ENCODE data around the gene PGF.
"Not testable (repeated sequence)": the region's sequence is repeated elsewhere in the genome, so short reads cannot be mapped to it uniquely, and the experiment has no call there.

PGF gene

DNA sequence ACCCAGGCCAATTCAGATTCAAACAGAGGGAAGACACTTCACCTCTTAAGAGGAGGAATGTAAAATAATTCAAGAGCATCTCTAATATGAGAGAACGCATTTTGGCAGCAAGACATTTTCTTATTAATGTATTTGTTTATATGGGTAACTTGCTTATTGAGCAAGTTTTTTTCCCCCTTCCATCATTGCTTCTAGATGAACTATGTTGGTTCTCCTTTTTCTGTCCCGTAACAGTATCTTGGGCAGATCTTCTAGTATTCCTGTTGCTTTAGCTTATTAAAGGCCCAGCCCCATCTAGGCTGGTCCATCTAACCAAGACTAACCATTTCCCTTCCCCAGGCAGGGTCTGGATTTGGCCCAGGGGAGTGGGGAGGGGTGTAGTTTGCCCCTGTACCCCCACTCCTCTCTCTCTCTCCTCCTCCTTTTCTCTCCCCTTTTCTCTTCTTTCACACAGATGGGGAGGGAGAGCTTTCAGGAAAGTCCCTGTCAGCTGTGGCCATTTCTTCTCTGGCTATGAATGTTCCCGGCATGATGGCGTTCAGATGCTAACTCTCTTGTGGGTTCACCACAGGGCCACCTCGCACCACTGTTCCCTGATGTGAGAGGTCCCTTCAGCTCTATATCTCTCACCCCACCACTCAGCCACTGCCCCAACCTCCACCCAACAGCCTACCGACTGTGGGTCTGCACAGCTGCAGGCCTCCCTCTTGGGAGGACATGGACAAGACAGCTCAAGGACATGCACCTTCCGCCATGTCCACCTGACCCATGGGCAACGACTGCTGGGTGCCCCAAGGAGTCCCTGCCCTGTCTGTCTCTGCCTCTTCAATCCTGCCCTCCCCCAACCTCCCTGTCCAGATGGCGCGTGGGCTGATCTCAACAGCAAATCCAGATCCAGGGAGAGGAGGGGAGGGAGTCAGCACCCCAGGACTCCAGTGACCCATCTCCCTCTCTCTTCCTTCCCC, 16.6 kb downstream of the PGF start:
- peak; percentile 41 for DNase-seq

DNA sequence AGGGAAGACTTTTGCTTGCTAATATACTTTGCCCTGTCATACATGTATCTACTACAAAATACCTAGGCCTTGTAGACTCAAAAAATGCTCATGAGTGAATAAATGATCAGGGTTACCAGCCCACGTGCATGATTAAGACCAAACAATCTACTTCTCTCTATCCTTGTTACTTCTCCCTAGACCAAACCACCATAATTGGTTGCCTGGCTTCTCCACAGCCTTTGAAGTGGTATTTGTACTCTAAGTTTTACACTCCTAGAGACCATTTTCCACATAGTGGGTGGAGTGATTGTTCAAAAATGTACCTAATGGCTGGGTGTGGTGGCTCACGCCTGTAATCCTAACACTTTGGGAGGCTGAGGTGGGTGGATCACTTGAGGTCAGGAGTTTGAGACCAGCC, 18.2 kb downstream of the PGF start:
- no peak for DNase-seq

DNA sequence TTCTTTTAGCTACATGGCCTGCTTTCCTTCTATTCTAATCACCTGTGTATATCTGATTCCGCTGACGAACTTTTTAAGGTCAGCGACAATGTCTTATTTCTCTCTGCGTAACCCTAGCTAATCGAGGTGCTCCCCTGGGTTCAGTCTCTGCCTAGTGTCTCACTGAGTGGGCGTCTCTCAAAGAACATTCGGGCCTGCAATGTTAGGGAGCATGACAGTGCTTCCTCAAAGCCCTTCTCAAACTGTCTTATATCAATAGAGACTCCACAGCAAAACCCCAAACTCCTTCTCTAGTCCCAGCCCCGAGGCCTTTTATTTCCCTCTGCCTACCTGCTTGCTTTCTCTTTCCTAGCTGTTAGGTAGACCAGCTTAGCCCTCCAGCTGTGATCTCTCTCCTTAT, 18.7 kb downstream of the PGF start:
- no peak for DNase-seq

DNA sequence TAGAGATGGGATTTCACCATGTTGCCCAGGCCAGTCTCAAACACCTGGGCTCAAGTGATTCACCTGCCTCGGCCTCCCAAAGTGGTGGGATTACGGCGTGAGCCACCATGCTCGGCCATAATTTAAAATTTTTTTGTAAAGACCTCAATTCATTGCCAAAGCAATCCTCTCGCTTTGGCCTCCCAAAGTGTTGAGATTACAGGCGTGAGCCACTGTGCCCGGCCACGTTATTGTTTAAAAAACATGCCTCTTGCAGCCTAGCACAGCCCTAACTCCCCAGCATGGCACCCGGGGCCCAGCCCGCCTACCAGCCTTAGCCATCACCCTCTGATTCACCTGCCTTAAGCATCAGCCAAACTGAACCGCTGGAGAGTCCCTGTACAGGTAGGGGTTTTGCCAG, 19.2 kb downstream of the PGF start:
- DNase-seq = no peak

DNA sequence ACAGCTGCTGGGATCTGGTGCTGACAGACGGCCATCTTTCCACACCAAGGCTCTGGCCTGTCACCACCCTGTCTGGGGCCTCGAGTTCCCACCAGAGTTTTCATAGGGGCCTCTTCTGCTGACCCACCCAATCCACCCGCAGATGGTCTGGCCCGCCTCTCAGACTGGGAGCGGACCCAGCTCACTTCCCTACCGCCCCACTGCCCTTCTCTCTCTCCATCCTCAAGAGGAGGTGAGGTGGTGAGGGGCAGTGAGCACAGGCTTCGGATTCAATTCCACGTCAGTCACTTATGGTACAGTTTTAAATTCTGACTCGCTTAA, 20.1 kb downstream of the PGF start:
- DNase-seq = no peak

DNA sequence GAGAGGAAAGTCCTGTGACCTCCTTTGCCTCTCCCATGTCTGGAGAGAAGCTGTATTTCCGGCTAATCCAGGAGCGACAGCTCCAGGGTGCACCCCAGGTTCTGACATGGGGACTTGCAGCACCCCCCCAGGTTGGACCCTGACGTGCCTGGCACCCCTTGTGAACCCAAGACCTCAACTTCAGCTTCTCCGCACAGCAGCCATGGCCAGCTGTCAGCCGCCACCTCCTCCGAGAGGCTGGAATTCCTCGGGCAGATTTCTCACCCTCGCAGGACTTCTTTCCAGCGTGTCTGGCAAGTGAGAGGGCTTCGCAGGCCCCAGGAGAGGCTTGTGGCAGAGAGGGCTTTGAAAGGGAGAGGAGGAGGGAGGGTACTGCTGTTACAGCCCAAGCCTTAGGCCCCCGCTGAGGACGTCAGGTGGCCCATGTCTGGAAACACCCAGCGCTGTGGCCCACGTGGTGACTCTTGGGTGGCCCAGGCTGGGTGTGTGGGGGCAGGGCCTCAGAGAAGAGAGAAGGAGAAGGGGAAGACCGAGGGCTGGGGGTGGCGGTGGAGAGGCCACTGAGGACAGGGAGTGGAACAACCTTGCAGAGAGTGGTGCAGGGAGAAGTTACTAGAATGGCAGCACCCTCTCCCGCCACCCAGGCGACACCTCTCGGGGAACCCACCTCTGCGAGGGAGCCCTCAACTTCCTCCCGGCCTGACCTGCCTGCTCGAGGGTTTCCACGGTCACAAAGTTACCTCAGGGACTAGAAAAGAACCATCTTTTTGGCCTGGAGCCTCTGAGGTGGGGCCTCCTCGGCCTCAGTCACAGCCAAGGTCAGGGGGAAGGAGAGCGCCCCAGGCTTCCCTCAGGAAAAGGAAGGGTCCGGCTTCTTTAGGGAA, 20.7 kb downstream of the PGF start:
- DNase-seq = peak; percentile 23

DNA sequence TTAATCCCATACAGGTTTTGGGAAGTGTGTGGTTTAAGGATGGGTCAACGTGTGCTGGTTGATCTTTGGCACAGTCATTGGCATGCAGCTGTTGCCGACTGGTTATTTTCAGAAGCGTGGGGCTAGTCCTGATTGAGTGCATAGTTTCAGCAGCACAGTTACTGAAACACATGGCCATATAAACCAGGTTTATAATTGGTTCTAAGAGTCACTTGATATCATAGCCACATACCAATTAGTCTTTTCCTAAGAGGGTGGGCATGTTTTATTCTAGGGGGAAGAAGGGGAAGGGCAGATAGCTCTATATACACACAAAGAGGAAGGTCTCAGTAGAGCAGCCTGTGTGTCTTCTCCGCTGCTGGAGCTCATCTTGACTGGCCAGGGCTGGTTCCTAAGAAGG, 21.4 kb downstream of the PGF start:
- peak; percentile 46 for DNase-seq

DNA sequence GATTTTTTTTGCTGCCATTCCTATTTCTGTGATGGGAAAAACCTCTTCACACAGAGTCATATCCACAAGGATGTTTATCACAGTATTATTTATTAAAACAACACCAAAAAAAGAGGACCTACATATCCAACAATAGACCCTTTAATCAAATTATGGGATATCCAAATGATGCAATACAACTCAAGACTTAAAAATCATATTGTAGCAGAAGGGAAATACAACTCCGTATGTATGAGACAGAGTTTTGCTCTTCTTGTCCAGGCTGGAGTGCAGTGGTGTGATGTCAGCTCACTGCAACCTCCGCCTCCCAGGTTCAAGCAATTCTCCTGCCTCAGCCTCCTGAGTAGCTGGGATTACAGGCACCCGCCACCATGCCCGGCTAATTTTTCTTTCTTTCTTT, 22.5 kb downstream of the PGF start:
- not testable (repeated sequence) for DNase-seq

DNA sequence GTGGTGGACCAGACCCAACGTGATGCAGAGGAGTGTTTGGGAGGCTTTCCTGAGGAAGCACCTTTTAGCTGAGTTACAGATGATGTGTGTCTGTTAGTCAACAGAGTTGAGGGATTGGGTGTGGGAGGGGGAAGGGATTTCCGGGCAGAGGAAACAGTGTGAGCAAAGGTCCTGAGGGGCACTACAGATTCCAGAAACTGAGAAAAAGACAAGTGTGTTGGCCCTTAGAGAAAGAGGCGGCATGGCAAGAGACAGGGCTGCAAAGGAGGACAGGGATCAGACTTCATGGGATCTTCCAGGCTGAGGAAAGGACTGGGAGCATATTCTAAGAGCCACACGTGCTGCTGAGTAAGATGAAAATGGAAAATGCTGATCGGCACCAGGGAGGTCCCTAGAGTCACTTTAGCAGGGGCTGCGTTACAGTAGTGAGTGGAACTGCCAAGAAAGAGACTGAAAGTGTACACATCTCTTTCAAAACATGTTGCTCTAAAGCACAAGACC, 22.9 kb downstream of the PGF start:
- peak; percentile 42 for DNase-seq

DNA sequence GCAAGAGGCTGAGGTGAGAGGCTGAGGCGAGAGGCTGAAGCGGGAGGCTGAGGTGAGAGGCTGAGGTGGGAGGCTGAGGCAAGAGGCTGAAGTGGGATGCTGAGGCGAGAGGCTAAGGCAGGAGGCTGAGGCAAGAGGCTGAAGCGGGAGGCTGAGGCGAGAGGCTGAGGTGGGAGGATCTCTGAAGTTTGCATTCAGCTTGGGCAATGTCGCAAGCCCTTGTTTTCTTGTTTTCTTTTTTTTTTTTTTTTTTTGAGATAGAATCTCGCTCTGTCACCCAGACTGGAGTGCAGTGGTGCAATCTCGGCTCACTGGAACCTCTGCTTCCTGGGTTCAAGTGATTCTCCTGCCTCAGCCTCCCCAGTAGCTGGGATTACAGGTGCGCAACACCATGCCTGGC, 23.7 kb downstream of the PGF start:
- DNase-seq = not testable (repeated sequence)

DNA sequence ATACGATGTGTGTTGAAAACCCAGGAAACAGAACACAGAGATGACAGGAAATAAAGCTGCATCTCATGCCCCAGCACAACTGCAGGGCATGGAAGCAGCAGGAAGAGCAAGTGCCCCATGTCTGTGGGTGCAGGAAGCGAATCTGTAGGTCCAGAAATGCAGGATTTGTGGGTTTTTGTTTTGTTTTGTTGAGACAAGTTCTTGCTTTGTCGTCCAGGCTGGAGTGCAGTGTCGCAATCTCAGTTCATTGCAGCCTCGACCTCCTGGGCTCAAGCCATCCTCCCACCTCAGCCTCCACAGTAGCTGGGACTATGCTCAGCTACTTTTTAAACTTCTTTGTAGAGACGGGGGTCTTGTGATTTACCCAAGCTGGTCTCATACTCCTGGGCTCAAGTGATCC, 26.2 kb downstream of the PGF start:
- no peak for DNase-seq

DNA sequence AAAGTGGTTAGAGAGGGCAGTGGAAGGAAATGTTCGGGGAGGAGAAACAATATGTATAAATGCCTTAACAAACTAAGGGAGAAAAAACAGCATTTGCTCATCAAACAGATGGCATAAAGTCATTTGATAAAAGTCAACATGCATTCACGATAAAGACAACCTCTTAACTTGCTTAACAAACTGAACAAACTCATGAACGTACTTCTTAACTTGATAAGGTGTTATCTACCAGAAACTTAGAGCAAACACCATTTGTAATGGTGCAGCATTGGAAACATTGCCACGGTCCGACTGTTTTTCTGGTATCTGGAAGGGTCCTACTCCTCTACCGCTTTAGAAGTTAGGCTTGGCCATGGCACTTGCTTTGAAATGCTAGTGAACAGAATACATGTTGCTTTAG, 28.2 kb downstream of the PGF start:
- no peak for DNase-seq

DNA sequence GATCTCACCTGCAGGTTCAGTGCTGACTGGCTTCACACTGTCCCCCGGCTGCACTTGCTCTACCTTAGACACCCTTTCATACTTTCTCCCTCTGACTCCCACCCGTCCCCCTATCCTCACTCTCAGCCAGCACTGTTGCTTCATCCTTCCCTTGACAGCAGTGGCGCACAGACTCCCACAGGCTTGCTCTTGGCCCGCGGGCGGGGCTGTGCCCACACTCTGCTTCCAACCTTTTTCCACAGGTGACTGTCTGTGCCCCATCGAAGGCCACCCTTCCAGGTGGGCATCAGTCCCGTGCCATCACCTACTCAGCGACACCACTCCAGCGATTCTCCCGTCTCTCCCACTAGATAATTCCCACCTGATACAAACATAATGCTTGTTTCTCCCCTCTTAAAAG, 31.3 kb downstream of the PGF start:
- DNase-seq = no peak

DNA sequence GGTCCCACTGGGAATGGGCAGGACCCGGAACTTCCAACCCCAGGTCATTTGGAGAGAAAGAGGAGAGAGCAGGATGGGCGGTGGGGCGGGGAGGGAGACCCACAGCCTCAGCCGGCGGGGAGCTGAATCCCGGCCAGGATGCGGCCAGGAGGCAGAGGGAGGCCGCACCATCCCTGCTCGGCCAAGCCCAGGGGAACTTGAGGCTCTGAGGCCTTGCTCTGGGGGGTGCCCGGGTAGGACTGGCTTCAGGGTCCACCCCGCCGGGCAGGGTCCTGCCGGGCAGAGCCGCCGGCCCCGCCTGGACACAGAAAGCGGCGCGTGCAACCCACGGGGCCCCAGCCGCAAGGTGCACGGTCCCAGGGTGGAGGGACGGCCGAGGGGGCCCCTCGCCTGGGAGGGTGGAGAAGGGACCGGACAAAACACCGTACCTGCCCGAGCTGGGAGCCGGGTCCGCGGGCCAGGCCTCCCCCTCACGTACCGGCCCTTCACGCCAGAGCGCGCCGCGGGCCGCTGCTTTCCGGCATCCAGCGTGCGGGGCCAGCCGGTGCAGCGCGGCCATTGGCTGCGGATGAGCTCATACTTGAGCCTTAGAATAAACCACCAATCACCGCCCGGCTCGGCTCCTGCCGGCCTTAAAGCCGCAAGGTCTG, 32.5 kb downstream of the PGF start, which contains the start of gene RPS6KL1:
TSS of gene RPS6KL1 (minus strand) at position 509 of the 650 bp plus-strand sequence. CDS start 1,719 bp downstream, outside the sequence.
- DNase-seq = peak; percentile 94

DNA sequence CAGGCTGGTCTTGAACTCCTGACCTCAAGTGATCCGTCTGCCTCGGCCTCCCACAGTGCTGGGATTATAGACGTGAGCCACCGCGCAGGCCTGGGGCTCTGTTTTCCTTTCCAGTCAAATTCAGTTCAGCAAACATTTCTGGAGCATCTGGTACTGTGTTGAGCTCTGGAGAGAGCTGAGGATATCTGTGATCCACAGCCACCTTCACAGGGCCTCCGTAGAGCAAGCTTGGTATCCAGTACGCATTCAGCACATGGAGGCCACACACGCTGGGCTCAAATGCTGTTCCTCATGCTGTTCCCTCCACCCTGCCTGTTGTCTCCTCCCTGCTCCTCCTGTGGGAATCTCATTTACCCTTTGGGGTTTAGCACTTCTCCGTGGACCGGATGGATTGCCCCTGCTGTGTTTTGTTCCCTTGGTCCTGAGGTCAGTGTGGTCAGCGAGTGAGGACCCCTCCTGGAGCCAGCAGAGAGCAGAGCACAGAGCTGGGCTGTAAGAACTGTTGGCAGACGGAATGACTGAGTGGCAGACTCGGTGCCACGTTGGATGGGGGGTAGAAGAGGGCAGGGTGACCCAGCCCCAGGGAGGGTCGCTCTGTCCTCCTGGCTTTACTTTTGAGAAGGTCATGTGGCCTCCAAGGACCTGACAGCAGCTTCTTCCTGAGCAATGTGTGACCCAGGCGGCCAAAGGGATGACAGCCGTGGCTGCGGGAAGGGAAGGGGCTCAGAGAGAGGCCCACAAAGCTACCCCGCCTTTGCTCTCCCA, 33.2 kb downstream of the PGF start:
- no peak for DNase-seq

DNA sequence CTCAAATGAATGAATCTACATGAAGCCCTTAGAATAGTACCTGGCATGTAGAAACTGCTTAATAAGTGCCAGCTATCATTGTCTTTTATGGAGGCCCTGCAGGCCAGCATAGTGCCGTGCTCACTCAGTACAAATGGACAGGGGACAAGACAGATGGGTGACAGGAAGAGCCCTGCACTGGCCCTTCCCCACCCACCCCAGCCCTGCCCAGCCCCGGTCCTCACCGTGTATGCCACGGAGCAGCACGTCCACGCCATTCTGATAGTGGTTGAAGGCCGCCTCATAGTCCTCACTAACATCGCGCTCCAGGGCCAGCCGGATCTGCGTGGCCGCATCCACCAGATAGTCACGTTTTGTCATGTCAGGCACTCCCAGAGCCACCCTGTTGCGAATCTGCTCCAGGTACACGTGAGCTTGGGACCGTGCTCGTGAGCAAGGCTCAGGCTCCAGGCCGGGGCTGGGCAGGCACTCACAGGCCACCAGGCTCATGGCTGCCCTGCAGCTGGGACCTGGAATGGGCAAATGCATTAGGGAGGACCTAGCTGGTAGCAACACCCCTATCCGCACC, 34.3 kb downstream of the PGF start:
- no peak for DNase-seq

DNA sequence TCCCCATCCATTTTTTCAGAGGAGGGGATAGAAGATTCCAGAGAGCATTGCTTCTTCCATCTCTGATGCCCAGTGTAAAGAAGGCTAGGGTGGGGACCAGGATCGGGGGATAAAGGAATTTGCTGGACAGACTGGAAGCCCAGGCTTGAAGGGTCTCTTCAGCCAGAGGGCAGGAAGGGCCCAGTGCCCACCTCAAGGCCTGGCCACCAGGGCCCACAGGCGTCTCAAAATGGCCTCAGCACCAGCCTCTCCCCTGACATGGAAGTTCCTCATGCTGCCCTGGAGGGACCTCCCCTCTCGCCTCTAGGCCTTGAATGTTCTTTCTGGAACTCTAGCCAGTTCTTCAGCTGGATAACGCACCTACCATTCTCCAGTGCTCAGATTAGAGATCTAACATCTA, 35.1 kb downstream of the PGF start:
- no peak for DNase-seq

DNA sequence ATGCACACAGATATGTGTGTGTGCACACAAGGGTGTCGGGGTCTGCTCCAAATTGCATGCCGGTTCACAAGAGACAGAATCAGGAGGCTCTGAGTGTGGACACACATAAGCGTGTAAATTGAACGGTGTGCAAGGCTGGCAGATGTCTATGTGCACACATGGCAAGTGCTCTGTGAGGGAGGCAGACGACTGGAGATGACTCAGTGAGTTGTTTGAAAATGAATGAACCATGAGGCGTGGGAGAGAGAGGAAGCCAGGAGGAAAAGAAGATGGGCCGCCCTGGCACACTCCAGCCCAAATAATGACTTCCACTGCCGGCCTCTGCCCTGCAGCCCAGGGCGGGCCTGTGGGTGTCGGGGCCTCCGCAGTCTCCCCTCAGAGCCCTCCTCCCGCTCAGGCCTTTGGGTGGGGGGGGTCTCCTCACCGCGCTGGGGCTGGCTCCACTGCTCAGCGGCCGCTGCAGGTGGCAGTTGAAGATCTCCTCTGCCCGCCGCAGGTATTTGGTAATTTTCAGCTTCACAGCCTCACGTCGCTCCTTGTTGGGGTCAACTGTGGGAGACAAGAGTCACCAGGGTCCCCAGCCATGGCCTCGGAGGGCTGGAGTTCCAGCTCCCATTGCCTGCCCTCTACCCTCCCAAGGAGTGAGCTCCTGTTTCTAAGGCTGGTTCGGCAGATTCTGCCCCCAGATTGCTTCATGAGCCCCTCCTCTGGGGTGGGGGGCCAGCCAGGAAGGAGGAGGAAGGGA, 35.8 kb downstream of the PGF start:
- DNase-seq = no peak

DNA sequence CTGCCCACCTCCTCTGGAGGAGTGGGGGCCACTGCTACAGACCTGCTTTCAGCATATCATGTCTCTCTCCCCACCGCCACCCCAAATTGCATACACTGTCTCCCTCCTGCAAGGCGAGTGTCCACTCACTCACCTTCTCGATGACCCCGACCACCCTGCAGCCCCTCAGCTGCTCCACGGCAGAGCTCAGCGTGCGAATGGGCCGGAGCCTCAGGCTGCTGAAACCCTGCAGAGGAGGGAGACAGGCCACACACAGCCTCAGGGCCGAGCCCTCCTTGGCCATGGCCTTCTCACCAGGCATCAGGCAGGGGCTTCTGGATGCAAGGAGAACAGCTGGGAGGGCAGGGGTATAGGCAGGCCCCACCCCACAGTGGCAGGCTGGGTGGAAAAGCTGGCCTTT, 37.0 kb downstream of the PGF start:
- no peak for DNase-seq

DNA sequence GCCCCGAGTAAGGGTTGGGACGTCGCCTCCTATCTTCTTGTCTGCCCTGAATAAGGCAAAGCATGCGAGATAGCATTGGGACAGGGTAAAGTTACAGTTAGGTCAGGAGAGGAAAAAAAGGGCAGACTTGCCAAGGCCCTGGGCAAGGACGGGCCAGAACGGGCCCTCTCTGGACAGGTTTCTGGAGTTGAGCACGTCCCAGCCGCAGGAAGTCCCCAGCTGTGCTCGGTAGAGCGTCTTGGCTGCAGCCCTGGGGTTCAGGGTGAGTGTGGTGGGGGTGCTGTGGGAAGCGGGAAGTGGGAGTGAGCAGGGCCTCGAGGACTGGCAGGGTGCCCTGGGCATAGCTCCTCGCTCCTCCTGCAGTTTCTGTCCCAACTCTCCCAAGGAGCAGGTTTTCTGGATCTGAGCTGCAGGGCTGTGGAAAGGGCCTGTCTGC, 37.7 kb downstream of the PGF start:
- DNase-seq = no peak

DNA sequence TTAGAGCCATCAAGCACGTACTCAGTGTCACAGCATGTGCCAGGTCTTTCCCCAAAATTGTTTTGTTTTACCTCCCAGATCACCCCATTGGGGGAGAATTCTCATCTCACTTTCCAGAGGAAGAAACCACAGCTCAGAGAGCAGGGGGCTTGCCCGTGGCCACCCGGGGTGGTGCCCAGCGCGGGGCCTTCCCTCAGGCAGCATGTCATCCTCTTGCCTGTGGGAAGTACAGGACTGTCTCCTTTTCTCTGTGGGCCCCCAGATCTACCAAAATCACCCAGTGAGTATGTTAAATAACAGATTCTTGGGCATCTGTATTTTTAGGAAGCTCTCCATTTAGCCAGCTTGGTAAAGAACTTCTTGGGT, 38.2 kb downstream of the PGF start:
- DNase-seq = no peak
